Colonic mucosa (tissue), 4 donors: Measurements from ENCODE around the gene LHFPL6. TPM values are rescaled to one million over a fixed set of nuclear protein-coding genes. Genes with fewer than 3 reads are reported as not detected.

Experiments
- DNase-seq: peaks from one replicate; pipeline ENCODE4 v3.0.0-alpha.2; 2020
- H3K27ac ChIP-seq: fragments of 200-600 bp; one replicate; pipeline ENCODE4 v1.8.0; 2021
- H3K27me3 ChIP-seq: fragments of 200-600 bp; one replicate; pipeline ENCODE4 v1.8.0; 2021
- H3K36me3 ChIP-seq: fragments of 200-600 bp; one replicate; pipeline ENCODE4 v1.8.0; 2021
- H3K4me1 ChIP-seq: fragments of 200-600 bp; one replicate; pipeline ENCODE4 v1.8.0; 2021; ENCODE audit warnings: mild to moderate bottlenecking
- H3K4me3 ChIP-seq: fragments of 200-600 bp; one replicate; pipeline ENCODE4 v1.8.0; 2021
- H3K9ac ChIP-seq, 2 donors: one replicate each; pipeline ENCODE4 v1.7.0; 2013; ENCODE audit warnings: control low read depth in 2 of 2, low read depth in 2 of 2, low read length in 2 of 2
- H3K9me3 ChIP-seq: fragments of 200-600 bp; one replicate; pipeline ENCODE4 v1.8.0; 2021
- CTCF ChIP-seq: fragments of 200-600 bp; IDR thresholded peaks from one replicate; pipeline ENCODE4 v1.8.0; 2022; ENCODE audit warnings: antibody characterized with exemption, mild to moderate bottlenecking
- intact Hi-C: fragments of 100-400 bp; cut with DNase I; formaldehyde crosslinking; loops from one replicate; pipeline ENCODE4 v1.14.1; 2022
- total RNA-seq, 2 donors: library from RNA; stranded (reverse); fragmentation: NEBNext Ultra II Directional in 1 of 2; extraction: Animal tissue kit (Norgen Biotek cat#: 25700) in 1 of 2; gene quantifications; one replicate each; pipeline ENCODE4 v1.2.1, GENCODE V29; 2021
- donor health status: healthy.
- donor health status: DM: no; HTN: no; CAD: no.
- donor health status: DM: no; HTN: no; CAD: no.

The LHFPL6 gene
- total RNA-seq, 2 donors from 2014 or later = 4.3 to 10.1 TPM

DNA sequence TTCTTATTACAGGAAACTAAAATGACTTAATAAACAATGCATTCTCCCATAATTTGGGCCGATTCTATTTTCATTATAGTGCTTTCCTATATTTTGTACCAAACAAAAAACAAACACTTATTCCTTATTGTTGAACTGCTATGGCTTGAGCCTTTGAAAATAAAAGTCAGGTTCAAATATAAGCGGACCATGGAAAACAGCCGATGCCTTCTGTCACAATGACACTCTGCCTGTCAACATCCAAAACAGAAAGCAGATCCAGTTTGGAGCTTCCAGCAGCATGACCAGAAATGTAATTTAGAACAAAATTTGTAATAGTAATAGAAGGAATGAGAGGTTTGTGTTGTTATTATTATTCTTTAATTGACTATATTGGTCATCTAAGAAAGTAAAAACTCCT lies 194.5 kb downstream of the LHFPL6 start:
- H3K36me3 ChIP-seq = no peaks in the 10 kb centered on the region
- H3K27ac ChIP-seq = no peak overlapping the region
- H3K9me3 ChIP-seq = no peaks in the 10 kb centered on the region
- no peak for DNase-seq
- no peaks in the 10 kb centered on the region for H3K27me3 ChIP-seq
- intact Hi-C loops = no loop called here
- H3K4me1 ChIP-seq = no peaks in the 10 kb centered on the region
- no peak overlapping the region for H3K4me3 ChIP-seq
- TF ChIP-seq CTCF = no peak
- no peak overlapping the region for H3K9ac ChIP-seq

- Histone ChIP-seq H3K4me1 (no peaks in the 10 kb centered on the region), H3K27ac (no peak overlapping the region), H3K9ac (no peak overlapping the region), H3K4me3 (no peak overlapping the region), H3K36me3 (no peaks in the 10 kb centered on the region), H3K27me3 (no peaks in the 10 kb centered on the region), H3K9me3 (no peaks in the 10 kb centered on the region)
- DNase-seq = no peak
- TF ChIP-seq CTCF = no peak
- intact Hi-C loops = no loop called here
These were observed 195.2 kb downstream of the LHFPL6 start for GRCh38 chr13:39407786-39408185.

- intact Hi-C loops = no loop called here
- no peaks in the 10 kb centered on the region for H3K4me1 ChIP-seq
- H3K9me3 ChIP-seq = no peaks in the 10 kb centered on the region
- H3K27ac ChIP-seq = no peak overlapping the region
- DNase-seq = no peak
- no peak overlapping the region for H3K4me3 ChIP-seq
- no peak for TF ChIP-seq CTCF
- H3K36me3 ChIP-seq = no peaks in the 10 kb centered on the region
- H3K9ac ChIP-seq = no peak overlapping the region
- H3K27me3 ChIP-seq = no peaks in the 10 kb centered on the region
These were observed 195.9 kb downstream of the LHFPL6 start for GRCh38 chr13:39407138-39407537.

- Histone ChIP-seq H3K4me1 (no peaks in the 10 kb centered on the region), H3K4me3 (no peak overlapping the region), H3K9ac (no peak overlapping the region), H3K9me3 (no peaks in the 10 kb centered on the region), H3K27me3 (no peaks in the 10 kb centered on the region), H3K36me3 (no peaks in the 10 kb centered on the region), H3K27ac (no peak overlapping the region)
- intact Hi-C loops = no loop called here
- DNase-seq = no peak
- no peak for TF ChIP-seq CTCF
These were observed 196.3 kb downstream of the LHFPL6 start for GRCh38 chr13:39406688-39407087.

DNA sequence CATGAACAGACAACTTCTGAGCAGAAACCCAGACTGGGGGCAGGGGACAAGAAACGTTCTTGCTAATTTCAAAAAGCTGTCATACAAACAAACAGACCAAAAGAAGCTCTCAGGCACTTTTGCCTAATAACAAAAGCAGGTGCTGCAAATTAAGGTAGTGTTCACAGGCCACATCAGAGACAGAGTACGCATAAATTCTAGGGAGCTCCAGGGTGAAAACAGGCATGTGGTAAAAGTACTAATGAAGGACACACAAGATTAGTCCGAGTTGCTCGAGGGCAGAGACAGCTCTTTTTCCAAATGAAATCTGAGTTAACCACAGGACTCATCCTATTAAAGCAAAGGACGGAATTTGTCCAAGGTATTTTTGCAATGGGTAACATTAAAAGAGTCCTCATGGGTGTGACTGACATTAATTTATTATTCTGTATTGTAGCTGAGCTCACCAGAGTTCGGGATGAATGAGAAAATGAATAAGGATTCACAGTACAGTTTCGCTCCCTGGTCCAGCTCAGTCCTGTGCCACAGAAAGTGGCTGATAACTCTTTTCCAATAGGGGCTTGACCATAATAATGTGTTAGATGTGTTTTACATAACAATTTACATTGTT lies 197.3 kb downstream of the LHFPL6 start:
- Histone ChIP-seq H3K9ac (no peak overlapping the region), H3K27me3 (no peaks in the 10 kb centered on the region), H3K9me3 (no peaks in the 10 kb centered on the region), H3K4me3 (no peak overlapping the region), H3K27ac (no peak overlapping the region), H3K4me1 (no peaks in the 10 kb centered on the region), H3K36me3 (no peaks in the 10 kb centered on the region)
- intact Hi-C loops = no loop called here
- DNase-seq = no peak
- no peak for TF ChIP-seq CTCF
